ENCODE results near the gene PHKA1. TPM values are rescaled to one million over a fixed set of nuclear protein-coding genes. Genes with fewer than 3 reads are reported as not detected.
"Not testable (repeated sequence)": the region's sequence is repeated elsewhere in the genome, so short reads cannot be mapped to it uniquely, and the experiment has no call there.

Gene PHKA1
- total and polyA plus RNA-seq, 2 experiments from 2014 or later, result 2.6 to 6.8 TPM

DNA sequence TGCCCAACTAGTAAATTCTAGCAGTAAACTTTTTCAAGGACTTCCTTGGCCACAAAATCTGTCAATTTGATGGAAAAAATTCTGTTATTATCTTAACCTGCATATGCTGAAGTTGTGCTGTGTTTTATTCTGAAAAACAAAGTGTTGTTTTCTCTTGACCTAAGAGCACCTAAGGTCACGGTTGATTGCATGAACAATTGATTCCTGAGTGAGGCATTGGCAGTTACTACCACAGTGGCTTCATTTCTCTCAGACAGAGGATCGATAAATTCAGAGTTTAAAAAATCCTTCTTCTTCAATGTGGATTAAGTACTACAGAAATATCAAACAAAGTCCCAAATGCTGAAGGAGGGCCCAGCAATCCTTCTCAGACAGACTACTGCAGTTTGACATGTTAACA lies 147.7 kb downstream of the PHKA1 start:
- Histone ChIP-seq H3K4me3 (no peak overlapping the region), H2AFZ (no peak overlapping the region), H3K27ac (ENCODE audit: low read depth) (no peak overlapping the region), H3K79me2 (replicated peaks; ENCODE audit: insufficient read depth) (no peaks in the 10 kb centered on the region), H3K4me1 (ENCODE audit: insufficient read depth) (no peaks in the 10 kb centered on the region), H3K4me2 (no peak overlapping the region), H3K27me3 (ENCODE audit: insufficient read depth) (no peaks in the 10 kb centered on the region), H3F3A (replicated peaks; ENCODE audit: low read depth) (no peaks in the 10 kb centered on the region), H4K20me1 (replicated peaks; ENCODE audit: insufficient read depth) (no peaks in the 10 kb centered on the region), H3K36me3 (ENCODE audit: insufficient read depth) (no peaks in the 10 kb centered on the region), H3K9me2 (ENCODE audit: insufficient read depth) (no peaks in the 10 kb centered on the region)
- Mint-ChIP-seq H3K9me3 (no peaks in the 10 kb centered on the region), H3K27me3 (ENCODE audit: insufficient read depth, low read depth, poor library complexity) (no peaks in the 10 kb centered on the region), H3K27ac (no peak overlapping the region), H3K4me1 (no peaks in the 10 kb centered on the region), H3K36me3 (ENCODE audit: low read depth) (peaks cover 35% of the 10 kb centered on the region; the same call in 2 of the 3 replicates), H3K4me3 (no peak overlapping the region)
- ATAC-seq (no peak), DNase-seq (ENCODE audit: low spot score) (no peak)
- TF ChIP-seq EZH2phosphoT487 (IDR thresholded peaks at IDR 0.05; ENCODE audit: unreplicated experiment), result no peak
- TF ChIP-seq, protein P1, sequence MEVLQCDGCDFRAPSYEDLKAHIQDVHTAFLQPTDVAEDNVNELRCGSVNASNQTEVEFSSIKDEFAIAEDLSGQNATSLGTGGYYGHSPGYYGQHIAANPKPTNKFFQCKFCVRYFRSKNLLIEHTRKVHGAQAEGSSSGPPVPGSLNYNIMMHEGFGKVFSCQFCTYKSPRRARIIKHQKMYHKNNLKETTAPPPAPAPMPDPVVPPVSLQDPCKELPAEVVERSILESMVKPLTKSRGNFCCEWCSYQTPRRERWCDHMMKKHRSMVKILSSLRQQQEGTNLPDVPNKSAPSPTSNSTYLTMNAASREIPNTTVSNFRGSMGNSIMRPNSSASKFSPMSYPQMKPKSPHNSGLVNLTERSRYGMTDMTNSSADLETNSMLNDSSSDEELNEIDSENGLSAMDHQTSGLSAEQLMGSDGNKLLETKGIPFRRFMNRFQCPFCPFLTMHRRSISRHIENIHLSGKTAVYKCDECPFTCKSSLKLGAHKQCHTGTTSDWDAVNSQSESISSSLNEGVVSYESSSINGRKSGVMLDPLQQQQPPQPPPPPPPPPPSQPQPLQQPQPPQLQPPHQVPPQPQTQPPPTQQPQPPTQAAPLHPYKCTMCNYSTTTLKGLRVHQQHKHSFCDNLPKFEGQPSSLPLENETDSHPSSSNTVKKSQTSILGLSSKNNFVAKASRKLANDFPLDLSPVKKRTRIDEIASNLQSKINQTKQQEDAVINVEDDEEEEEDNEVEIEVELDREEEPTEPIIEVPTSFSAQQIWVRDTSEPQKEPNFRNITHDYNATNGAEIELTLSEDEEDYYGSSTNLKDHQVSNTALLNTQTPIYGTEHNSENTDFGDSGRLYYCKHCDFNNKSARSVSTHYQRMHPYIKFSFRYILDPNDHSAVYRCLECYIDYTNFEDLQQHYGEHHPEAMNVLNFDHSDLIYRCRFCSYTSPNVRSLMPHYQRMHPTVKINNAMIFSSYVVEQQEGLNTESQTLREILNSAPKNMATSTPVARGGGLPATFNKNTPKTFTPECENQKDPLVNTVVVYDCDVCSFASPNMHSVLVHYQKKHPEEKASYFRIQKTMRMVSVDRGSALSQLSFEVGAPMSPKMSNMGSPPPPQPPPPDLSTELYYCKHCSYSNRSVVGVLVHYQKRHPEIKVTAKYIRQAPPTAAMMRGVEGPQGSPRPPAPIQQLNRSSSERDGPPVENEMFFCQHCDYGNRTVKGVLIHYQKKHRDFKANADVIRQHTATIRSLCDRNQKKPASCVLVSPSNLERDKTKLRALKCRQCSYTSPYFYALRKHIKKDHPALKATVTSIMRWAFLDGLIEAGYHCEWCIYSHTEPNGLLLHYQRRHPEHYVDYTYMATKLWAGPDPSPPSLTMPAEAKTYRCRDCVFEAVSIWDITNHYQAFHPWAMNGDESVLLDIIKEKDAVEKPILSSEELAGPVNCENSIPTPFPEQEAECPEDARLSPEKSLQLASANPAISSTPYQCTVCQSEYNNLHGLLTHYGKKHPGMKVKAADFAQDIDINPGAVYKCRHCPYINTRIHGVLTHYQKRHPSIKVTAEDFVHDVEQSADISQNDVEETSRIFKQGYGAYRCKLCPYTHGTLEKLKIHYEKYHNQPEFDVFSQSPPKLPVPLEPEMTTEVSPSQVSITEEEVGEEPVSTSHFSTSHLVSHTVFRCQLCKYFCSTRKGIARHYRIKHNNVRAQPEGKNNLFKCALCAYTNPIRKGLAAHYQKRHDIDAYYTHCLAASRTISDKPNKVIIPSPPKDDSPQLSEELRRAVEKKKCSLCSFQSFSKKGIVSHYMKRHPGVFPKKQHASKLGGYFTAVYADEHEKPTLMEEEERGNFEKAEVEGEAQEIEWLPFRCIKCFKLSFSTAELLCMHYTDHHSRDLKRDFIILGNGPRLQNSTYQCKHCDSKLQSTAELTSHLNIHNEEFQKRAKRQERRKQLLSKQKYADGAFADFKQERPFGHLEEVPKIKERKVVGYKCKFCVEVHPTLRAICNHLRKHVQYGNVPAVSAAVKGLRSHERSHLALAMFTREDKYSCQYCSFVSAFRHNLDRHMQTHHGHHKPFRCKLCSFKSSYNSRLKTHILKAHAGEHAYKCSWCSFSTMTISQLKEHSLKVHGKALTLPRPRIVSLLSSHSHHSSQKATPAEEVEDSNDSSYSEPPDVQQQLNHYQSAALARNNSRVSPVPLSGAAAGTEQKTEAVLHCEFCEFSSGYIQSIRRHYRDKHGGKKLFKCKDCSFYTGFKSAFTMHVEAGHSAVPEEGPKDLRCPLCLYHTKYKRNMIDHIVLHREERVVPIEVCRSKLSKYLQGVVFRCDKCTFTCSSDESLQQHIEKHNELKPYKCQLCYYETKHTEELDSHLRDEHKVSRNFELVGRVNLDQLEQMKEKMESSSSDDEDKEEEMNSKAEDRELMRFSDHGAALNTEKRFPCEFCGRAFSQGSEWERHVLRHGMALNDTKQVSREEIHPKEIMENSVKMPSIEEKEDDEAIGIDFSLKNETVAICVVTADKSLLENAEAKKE (CRISPR knock-in tag; IDR thresholded peaks at IDR 0.05), result no peak
- TF ChIP-seq EZH2 (IDR thresholded peaks at IDR 0.05; ENCODE audit: low read depth, unreplicated experiment), result no peak
- TF ChIP-seq, protein P2, sequence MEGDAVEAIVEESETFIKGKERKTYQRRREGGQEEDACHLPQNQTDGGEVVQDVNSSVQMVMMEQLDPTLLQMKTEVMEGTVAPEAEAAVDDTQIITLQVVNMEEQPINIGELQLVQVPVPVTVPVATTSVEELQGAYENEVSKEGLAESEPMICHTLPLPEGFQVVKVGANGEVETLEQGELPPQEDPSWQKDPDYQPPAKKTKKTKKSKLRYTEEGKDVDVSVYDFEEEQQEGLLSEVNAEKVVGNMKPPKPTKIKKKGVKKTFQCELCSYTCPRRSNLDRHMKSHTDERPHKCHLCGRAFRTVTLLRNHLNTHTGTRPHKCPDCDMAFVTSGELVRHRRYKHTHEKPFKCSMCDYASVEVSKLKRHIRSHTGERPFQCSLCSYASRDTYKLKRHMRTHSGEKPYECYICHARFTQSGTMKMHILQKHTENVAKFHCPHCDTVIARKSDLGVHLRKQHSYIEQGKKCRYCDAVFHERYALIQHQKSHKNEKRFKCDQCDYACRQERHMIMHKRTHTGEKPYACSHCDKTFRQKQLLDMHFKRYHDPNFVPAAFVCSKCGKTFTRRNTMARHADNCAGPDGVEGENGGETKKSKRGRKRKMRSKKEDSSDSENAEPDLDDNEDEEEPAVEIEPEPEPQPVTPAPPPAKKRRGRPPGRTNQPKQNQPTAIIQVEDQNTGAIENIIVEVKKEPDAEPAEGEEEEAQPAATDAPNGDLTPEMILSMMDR (conservative IDR thresholded peaks at IDR 0.05; ENCODE audit: low read depth in 2 of 2), result no peak
- TF ChIP-seq CREB1 (CRISPR knock-in tag; IDR thresholded peaks at IDR 0.05; ENCODE audit: low read depth), result no peak
- no peak for TF ChIP-seq ZNF331 (CRISPR knock-in tag; IDR thresholded peaks at IDR 0.05; ENCODE audit: low read depth)
- TF ChIP-seq, protein P3, sequence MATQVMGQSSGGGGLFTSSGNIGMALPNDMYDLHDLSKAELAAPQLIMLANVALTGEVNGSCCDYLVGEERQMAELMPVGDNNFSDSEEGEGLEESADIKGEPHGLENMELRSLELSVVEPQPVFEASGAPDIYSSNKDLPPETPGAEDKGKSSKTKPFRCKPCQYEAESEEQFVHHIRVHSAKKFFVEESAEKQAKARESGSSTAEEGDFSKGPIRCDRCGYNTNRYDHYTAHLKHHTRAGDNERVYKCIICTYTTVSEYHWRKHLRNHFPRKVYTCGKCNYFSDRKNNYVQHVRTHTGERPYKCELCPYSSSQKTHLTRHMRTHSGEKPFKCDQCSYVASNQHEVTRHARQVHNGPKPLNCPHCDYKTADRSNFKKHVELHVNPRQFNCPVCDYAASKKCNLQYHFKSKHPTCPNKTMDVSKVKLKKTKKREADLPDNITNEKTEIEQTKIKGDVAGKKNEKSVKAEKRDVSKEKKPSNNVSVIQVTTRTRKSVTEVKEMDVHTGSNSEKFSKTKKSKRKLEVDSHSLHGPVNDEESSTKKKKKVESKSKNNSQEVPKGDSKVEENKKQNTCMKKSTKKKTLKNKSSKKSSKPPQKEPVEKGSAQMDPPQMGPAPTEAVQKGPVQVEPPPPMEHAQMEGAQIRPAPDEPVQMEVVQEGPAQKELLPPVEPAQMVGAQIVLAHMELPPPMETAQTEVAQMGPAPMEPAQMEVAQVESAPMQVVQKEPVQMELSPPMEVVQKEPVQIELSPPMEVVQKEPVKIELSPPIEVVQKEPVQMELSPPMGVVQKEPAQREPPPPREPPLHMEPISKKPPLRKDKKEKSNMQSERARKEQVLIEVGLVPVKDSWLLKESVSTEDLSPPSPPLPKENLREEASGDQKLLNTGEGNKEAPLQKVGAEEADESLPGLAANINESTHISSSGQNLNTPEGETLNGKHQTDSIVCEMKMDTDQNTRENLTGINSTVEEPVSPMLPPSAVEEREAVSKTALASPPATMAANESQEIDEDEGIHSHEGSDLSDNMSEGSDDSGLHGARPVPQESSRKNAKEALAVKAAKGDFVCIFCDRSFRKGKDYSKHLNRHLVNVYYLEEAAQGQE (IDR thresholded peaks at IDR 0.05; ENCODE audit: unreplicated experiment), result no peak
- no peak for TF ChIP-seq ZNF114 (CRISPR knock-in tag; IDR thresholded peaks at IDR 0.05)
- TF ChIP-seq JUNB (IDR thresholded peaks at IDR 0.05; ENCODE audit: unreplicated experiment), result no peak

DNA sequence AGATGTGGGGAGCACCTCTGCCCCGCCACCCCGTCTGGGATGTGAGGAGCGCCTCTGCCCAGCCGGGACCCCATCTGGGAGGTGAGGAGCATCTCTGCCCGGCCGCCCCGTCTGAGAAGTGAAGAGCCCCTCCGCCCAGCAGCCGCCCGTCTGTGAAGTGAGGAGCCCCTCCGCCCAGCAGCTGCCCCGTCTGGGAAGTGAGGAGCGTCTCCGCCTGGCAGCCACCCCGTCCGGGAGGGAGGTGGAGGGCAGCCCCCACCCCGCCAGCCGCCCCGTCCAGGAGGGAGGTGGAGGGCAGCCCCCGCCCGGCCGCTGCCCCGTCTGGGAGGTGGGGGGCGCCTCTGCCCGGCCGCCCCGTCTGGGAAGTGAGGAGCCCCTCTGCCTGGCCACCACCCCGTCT lies 154.5 kb downstream of the PHKA1 start:
- not testable (repeated sequence) for ATAC-seq; H3K36me3 ChIP-seq (ENCODE audit: insufficient read depth); H3K27me3 ChIP-seq (ENCODE audit: insufficient read depth); H3K27me3 Mint-ChIP-seq (ENCODE audit: insufficient read depth, low read depth, poor library complexity); H3K4me3 Mint-ChIP-seq; H3K9me3 Mint-ChIP-seq; H3K4me1 ChIP-seq (ENCODE audit: insufficient read depth); H3K4me3 ChIP-seq; H3K4me2 ChIP-seq; H3K4me1 Mint-ChIP-seq; H3K9me2 ChIP-seq (ENCODE audit: insufficient read depth); H3K27ac Mint-ChIP-seq; H2AFZ ChIP-seq; DNase-seq (ENCODE audit: low spot score); H3K79me2 ChIP-seq (replicated peaks; ENCODE audit: insufficient read depth); H4K20me1 ChIP-seq (replicated peaks; ENCODE audit: insufficient read depth); H3K27ac ChIP-seq (ENCODE audit: low read depth); H3F3A ChIP-seq (replicated peaks; ENCODE audit: low read depth)
- peaks cover 45% of the 10 kb centered on the region for H3K36me3 Mint-ChIP-seq (ENCODE audit: low read depth)

Measured in GM23338 (cell line).